NCI-H226 (cell line): ENCODE data around the gene LDB3.
"Not testable (repeated sequence)": the region's sequence is repeated elsewhere in the genome, so short reads cannot be mapped to it uniquely, and the experiment has no call there.

Source experiments
- DNase-seq: peaks from one replicate; pipeline ENCODE4 v3.0.0-alpha.2; 2015

The LDB3 gene, protein sequence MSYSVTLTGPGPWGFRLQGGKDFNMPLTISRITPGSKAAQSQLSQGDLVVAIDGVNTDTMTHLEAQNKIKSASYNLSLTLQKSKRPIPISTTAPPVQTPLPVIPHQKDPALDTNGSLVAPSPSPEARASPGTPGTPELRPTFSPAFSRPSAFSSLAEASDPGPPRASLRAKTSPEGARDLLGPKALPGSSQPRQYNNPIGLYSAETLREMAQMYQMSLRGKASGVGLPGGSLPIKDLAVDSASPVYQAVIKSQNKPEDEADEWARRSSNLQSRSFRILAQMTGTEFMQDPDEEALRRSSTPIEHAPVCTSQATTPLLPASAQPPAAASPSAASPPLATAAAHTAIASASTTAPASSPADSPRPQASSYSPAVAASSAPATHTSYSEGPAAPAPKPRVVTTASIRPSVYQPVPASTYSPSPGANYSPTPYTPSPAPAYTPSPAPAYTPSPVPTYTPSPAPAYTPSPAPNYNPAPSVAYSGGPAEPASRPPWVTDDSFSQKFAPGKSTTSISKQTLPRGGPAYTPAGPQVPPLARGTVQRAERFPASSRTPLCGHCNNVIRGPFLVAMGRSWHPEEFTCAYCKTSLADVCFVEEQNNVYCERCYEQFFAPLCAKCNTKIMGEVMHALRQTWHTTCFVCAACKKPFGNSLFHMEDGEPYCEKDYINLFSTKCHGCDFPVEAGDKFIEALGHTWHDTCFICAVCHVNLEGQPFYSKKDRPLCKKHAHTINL

DNA sequence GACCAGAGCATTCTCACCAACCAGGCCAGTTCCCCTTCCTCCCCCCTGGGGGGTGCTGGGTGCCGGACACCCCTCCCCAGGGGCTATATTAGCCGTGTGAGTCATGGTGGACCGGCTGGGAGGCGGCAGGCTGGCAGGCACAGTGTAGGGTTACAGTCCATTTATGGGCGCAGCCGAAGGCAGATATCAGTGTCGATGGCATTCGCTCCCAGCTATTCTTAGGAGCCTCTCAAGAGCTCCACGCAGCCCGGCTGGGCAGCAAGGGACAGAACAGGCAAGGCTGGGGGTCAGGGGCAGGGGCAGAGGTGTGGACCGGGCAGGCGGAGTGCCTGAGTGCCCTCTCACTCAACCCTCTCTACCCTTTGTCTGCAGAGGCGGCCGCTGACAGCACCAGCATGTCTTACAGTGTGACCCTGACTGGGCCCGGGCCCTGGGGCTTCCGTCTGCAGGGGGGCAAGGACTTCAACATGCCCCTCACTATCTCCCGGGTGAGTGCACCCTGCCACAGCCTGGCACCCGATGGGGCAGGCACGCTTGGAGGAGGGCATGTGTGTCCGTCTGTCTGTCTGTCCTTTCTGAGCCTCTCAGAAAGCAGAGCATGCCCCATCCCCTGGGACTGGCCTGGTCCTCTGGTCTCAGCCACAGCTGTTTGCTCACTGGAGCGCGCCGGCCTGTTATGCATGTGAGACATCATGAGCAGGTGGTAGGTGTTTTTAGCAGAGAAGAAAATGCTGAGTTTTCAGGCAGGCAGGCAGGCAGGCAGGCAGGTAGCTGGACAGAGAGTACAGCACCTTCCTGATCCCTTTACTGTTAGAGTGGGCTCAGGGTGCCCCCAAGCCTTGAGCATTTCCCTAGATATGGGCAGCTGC is at the start of gene LDB3:
Gene LDB3, plus strand, starts transcription at position 215 of the 869 bp plus-strand sequence. Its CDS starts 181 bp downstream, at position 396.
- no peak for DNase-seq

DNA sequence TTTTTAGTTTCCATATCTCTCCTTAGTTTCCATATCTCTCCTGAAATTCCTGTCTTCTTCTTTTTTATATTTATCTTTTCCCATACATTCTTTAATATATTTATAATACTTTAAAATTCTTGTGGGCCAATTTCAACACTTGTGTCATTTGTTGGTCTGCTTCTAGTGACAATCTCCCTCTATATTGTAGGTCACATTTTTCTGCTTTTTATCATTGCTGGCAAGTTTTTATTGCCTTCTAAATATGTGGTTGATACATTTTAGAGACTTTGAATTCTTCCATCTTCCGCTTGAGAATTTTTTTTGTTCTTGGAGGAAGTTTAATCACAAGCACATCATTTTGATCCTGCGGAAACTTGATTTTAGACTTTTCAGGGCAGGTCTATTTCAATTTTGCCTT is 40.0 kb upstream of the LDB3 start:
- DNase-seq = no peak

DNA sequence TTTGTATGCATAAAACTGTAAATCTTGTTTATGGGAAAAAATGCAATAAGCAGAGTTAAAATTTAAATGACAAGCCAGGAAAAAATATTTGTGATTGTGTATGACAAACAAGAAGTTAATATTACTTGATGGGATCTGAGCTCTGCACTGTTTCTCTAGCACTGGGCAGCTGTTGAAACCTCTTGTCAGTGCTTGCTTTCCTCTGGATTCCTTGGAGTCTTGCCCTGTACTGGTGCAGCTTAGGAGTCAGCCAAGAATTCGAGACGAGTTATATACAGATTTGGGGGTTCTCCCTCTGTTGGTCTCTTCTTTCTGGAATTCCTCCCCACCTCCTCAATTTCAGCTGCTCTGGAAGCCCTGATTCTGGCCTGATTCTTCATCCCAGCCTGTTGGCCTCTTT is 38.2 kb upstream of the LDB3 start:
- DNase-seq = no peak

DNA sequence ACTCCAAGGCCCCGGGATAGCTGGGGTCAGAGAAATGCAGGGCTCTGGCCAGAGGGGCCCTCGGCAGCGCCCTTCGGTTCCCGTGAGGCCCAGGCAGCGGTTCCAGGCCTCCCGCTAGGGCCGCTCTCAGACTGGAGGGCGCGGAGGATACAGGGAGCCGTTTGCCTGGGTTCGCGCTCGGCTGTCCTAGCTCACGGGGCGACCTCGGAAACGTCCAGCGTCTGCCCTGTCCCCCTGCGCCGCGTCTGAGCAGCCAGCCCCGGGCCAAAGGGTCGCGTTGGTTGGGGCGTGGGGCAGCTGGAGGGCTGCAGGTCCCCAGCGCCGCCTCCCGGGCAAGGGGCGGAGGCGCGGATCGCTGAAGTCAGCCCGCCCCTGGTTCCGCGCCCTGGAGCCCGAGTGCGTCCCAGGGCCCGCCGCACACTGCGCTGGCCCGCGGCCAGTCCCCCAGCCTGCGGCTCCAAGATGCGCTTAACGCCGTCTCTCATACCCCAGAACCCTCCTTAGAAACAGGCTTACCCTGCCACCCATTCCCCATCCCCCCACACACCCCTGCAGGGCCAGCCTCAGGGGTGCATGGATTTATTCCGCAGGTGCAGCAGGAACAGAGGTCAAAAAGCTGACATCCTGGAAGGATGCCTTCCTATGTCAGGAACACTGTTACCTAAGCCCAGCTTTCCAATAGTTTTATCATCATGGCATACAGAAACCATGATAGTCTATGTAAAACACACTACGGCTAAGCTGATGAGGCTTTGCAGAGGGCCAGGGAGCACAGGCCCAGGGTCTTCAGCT is 36.1 kb upstream of the LDB3 start:
- no peak for DNase-seq

DNA sequence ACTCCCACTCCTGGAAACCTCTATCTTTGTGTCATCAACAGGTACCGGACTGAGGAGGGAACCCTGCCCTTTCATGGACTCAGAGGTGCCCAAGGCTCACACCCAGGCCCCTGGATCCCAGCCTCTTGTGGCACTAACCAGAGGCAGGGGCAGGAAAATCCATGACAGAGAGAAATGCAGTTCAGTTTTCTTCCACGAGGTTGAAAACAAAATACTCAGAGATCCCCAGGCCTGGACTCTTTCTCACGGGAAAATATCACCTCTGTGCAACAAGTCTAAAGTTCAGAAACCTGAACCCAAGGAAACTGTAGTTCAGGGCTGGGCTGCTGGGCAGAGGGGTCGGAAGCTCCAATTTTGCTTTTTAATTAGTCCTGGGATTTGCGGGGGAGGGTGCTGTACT is 35.4 kb upstream of the LDB3 start:
- DNase-seq = no peak

DNA sequence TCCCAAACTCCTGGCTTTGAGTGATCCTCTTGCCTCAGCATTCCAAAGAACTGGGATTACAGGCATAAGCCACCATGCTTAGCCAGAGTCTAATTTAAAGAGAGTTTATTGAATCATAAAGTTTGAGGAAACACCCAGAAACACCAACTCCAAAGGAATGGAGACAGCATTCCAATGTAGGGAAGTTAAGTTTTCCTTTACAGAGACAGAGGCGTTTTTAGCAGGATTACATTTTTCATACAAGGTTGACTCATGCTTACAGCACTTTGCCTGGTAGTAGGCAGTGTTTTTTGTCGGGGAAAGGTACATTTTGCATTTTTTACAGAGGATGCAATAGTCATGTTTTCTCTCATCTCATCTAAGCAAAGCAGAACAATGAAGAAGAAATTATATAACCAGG is 32.9 kb upstream of the LDB3 start:
- DNase-seq = peak; percentile 81

DNA sequence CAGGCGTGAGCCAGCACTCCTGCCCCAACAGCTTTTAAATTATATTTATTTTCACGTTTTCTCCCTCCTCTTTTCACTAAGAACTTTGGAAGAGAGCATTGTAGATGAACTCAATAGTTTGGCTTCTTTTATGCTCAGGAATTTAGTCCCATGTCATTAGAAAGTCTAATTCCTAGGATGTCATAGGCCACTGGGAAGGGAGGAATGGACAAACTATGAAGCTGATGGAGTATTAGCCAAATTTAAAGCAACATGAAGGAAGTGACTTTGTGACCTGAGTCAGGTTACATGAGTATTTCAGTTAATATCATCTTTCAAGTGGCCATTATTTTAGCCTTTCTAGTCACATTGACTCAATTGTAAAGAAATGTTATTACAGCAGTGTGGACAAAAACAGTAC is 32.0 kb upstream of the LDB3 start:
- no peak for DNase-seq

DNA sequence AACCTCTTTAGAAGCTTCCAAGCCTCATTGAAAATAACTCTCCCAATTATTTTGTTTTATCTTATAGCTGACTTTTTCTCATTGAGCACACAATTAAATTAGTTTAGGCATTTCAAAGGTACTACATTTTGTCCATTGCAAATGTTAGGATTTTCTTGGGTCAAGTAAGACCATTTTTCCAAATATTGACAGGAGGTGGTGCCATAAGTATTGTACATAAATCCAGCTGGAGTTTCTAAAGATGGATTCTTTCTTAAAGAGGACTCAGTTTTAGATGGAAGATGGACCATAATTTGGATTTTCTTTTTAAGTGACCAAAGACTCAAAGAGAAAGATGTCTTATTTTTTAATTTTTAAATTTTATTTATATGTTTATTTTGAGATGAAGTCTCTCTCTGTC is 26.3 kb upstream of the LDB3 start:
- no peak for DNase-seq

DNA sequence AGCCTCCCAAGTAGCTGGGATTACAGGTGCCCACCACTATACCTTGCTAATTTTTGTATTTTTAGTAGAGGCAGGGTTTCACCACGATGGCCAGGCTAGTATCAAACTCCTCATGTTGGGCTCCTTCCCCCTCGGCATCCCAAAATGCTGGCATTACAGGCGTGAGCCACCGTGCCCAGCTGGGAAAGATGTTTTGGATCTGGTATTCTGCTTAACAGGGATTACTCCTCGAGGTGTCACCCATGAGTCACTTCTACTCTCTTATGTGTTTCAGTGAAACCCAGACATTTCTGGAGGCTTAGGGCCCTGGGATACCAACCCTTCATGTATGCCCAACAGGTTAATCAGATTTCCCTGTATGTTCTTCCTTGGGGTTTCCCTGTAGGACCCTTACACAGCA is 25.8 kb upstream of the LDB3 start:
- peak; percentile 26 for DNase-seq

DNA sequence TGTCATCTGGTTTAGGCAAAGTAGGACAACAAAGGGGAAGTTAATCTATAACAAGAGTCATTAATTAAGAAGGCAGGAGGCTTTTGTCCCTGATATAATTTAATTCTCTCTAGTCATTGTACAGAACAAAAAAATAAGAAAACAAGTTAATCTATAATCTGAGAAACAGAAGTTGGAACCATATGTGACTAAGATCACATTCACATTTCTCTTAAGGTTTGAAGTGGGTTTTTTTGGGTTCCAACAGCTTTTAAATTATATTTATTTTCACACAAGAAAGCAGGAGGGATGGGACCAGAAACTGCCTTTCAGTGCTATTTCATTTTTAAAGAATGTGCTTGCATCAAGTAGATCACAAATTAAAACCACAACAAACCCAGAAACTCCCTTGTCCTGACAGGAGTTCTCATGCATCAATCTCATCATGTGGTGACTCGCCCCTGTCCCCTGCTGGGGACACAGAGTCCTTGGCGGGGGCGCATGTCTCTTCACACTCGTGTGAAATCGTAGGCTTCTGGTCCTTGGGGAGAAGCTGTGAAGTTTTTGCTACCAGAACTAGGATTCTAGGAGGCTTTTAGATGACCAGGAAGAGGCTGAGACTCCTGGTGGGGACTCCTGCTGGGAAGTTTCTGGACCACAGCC is 24.0 kb upstream of the LDB3 start:
- peak; percentile 15 for DNase-seq

DNA sequence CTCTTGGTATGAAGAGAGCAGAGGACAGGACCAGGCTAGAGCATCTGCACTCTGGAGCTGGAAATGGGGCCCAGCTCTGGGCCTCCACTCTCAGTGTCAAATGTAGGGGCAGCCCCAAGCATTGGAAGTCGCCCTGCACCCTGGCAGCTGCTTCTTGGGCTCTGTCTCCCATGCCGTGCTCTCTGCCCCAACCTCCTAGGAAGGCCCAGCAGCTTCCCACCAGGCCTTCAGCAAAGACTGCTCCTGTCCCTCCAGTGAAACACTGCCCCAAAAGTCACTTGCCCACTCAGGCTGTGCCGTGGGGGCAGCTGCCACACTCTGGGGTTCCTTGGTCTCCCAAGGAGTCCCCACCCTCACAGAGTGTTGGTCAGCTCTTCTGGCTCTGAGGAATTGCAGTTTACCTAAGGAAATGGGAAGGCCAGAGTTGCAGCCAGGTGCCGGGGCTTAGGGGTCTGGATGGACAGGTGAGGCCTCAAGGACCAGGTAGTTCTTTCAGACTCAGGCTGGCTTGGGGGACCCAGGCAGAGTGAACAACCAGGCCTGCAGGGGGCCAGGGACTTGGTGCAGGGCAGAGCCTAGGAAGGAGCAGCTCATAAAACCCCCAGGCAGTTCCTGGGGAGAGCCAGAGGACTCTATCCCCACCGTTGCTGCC is 23.4 kb upstream of the LDB3 start:
- no peak for DNase-seq

DNA sequence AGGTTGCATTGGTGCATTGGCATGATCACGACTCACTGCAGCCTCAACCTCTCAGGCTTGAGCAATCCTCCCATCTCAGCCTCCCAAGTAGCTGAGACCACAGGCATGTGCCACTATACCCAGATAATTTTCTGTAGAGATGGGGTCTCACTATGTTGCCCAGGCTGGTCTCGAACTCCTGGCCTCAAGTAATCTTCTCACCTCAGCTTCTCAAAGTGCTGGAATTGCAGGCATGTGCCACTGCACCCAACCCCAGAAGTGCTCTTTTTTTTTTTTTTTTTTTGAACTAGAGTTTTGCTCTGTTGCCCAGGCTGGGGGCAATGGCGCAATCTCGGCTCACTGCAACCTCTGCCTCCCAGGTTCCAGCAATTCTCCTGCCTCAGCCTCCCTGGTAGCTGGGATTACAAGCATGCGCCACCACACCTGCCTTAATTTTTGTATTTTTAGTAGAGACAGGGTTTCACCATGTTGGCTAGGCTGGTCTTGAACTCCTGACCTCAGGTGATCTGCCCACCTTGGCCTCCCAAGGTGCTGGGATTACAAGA is 22.6 kb upstream of the LDB3 start:
- not testable (repeated sequence) for DNase-seq

DNA sequence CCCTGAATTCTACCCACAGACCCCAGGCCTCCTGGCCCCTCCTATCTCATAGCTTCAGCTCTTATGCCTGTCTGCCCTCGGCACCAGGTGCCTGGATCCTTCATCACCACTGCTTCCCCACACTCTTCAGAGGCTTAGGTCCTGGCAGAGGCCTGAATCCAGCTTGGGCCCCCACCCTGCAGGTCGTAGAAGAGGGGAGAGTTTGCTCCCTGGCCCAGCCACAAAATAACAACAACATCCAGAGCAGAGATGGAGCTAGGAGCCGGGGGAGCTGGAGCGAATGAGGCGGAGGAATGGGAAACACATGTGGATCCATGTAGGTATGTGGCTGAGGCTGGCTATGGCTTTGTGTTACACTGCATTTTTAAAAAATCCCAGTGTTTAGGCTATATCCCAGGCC is 21.8 kb upstream of the LDB3 start:
- DNase-seq = no peak

DNA sequence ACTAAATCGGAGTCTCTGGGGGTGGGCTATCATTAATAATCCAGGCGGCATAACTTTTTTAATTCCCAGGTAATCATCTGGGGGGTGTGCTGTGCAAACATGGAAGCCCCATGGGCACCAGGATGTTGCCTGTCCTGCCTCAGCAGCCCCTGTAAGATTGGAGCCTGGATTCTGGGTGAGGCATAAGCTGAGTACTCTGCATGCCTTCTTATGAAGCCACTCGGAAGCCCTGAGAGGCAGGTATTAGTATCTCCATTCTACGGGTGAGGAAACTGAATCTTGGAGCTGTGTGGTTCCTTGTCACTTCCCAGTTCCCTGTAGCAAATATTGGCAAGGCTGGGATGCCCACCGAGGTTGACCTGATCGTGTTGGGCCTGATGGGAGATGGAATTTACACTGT is 21.4 kb upstream of the LDB3 start:
- DNase-seq = no peak

DNA sequence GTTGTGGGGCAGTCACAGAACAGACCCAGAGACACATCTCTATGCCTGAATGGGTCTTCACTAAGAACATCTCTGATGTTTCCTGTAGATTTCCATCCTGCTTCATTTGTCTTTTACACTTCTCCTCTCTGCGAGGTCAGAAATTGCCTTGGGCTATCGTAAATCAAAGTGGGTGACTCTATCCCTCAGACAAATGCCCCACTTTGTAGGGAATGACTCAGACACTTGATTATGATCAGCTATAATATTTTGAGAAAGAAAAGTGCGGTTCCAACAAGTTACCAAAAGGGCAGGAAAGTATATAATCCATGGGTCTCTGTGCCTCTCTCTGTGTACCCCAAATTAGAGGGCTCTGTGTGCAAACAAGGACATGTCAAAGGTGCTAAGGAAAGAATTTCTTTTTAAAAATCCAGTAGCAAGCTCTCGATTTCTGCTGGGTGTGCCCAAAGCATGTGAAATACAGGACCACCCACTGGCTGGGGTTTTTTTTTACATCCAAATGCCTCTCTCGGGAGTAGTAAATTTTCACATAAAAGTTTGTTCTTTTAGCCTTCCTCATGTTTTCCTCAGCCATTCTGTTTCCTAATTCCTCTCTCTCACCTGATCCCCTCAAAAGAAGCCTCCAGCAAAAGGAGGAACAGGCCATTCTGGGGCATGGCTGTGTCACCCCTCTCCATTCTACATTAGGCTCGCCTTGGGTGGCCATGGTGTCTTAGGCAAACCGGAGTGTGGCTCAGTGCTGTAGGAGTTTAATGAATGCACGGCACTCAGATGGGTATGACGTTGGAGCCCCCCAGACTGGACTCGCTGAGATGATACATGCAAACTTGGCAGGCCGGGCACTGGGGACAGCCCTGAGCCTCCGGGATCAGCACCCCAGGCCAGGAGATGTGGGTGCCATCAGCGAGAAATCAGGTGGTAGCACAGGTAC is 20.3 kb upstream of the LDB3 start:
- peak; percentile 41 for DNase-seq

DNA sequence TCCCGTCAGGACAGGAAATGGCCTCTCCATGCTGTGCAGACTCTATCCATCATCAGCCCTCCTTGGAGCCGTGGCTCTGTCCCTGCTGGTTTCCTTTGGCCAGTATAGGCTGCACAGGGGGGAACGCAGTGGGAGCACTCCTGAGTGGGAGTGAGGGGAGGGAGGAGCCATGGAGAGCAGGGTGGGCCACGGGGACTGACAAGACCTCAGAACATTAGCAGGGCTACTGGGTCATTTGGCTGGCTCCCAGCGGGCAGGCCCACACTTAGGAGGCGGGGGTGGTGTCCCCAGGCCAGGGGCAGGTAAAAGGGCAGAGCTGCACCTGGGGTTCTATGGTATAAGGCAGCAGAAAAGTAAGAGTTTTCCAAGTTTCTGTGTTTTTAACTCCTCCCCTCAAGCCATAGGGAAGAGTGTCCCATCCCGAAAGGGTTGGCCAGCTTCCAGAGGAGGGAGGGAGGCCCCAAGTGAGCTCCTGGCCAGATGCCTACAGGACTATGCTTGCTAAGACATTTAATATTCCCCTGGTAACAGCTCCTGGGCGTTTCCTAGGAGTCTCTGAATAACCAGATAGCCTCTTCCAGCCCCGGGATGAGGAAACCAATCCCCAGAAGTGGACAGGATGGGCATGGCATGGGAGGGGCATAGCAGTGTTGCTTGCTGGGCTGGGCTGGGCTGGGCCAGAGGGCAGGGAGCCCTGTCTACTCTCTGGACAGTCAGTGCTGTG is 19.4 kb upstream of the LDB3 start:
- DNase-seq = peak; percentile 95

DNA sequence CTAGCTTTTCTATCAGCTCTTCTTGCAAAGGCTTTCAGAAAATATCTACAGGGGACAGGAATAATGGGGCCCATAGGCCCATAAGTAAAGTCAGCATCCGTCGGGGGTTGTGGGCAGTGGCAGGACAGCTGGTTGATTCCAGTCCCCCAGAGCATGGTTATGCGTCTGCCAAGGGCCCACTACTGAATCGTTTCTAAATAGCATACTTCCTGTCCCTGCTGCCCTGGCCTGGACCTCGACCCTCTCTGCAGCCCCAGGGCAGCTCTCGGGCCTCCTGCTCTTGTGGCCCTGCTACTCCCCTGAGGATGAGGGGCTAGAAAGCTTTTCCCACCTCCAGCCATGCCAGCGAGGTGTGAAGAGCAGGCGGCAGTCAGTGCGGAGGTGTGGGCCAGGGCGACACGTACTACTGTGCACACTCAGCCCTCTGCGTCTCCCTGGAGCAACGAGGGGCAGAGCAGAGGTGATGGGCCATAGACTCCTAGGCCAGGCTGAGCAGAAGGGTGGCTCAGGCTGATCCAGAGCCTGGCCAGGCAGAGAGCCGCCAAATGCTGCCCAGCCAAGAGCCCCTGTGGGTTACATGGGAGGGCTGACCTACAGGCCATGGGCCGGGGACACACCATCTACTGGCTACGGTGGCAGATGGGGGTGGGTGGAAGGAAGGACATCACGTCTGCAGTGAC is 18.7 kb upstream of the LDB3 start:
- DNase-seq = no peak

DNA sequence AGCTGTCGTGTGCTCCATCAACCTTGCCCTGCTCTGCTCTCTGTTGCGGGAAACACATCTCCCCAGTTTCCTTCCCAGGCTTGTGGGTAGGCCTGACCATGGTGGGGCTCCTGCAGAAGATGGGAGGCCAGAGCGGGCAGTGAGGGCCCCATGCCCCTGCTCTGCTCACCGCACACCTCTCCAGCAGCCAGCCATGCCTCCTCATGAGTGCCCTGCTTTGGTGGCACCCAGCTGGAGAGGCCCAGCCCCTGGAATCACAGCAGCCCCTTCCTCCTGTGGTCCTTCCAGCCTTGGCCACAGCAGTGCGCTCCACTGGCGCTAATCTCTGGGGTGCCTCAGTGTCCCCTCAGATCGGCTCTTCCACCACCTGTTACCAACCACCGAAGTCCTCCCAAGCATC is 18.2 kb upstream of the LDB3 start:
- DNase-seq = no peak

DNA sequence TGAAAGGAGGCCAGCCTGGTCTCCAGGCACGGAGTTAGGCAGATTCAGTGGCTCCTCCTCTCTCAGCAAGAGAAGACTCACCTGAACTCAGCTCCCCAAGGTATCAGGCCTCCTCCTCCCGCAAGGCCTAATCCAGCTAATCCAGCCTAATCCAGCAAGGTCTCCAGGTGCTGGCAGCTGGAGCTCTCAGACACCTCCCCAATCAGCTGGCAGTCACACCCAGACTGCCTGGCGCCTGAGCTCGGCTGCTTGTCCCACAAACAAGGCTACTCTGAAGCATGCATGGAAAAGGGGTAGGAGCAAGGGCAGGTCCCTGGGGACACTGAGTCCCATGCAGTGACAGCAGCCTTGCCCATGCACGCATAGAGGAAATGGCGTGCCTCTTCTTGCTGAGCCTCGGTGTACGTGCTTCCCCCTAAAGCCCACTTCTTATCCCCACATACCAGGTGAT is 17.3 kb upstream of the LDB3 start:
- DNase-seq = no peak
